Breast epithelium (tissue), 3 donors: ENCODE results near the gene RFTN1.

Experiments used
- POLR2A ChIP-seq: fragments of 450-650 bp; IDR thresholded peaks from one replicate; pipeline ENCODE4 v1.6.1; 2016; ENCODE audit warnings: antibody characterized with exemption, mild to moderate bottlenecking, moderate library complexity
- POLR2AphosphoS5 ChIP-seq, 3 donors: sonication (generic); formaldehyde crosslinking; IDR thresholded peaks; one replicate each; pipeline ENCODE4 v1.6.1; 2017; ENCODE audit warnings: antibody characterized with exemption in 3 of 3
- TF ChIP-seq, protein P1 (sequence below), 3 donors: fragments of 450-650 bp; IDR thresholded peaks; one replicate each; pipeline ENCODE4 v1.5.1; 2016 to 2017; ENCODE audit warnings: antibody characterized with exemption in 3 of 3, mild to moderate bottlenecking in 3 of 3, moderate library complexity in 3 of 3

DNA sequence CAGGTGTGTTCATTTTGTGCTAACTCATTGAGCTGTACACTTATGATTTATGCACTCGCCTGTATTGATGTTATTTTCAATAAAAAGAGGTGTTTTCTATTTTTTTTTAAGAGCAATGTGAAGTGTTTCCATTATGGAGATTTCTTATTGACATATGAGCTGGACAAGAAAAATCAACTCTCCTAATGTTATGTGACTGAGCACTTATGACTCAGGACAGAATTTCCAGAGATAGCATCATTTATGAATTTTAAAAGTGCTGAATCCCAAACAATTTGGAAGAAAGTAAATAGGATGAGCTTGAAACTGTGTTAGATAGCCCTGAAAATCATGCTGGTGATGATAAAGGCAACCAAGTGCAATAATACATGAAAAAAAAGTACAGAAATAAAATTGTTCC, 118.9 kb downstream of the RFTN1 start:
- TF ChIP-seq, protein P1, sequence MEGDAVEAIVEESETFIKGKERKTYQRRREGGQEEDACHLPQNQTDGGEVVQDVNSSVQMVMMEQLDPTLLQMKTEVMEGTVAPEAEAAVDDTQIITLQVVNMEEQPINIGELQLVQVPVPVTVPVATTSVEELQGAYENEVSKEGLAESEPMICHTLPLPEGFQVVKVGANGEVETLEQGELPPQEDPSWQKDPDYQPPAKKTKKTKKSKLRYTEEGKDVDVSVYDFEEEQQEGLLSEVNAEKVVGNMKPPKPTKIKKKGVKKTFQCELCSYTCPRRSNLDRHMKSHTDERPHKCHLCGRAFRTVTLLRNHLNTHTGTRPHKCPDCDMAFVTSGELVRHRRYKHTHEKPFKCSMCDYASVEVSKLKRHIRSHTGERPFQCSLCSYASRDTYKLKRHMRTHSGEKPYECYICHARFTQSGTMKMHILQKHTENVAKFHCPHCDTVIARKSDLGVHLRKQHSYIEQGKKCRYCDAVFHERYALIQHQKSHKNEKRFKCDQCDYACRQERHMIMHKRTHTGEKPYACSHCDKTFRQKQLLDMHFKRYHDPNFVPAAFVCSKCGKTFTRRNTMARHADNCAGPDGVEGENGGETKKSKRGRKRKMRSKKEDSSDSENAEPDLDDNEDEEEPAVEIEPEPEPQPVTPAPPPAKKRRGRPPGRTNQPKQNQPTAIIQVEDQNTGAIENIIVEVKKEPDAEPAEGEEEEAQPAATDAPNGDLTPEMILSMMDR (IDR thresholded peaks at IDR 0.05) = no peak
- TF ChIP-seq POLR2AphosphoS5 (IDR thresholded peaks at IDR 0.05) (no peak), POLR2A (no peak)
